ENCODE data around the gene CNDP2. TPM values are rescaled to one million over a fixed set of nuclear protein-coding genes. Genes with fewer than 3 reads are reported as not detected.

CNDP2 gene
- total RNA-seq, 1 experiment from 2014 or later, result 57.6 TPM

GRCh38 chr18:74546751-74547530 lies 50.8 kb downstream of the CNDP2 start:
- peak; percentile 84 for ATAC-seq
- ChIA-PET CTCF (no interaction called here), POLR2A (ENCODE audit: unreplicated experiment) (no interaction called here)
- no peaks in the 10 kb centered on the region for H3K27me3 ChIP-seq (ENCODE audit: low read length)
- peaks cover 13% of the 10 kb centered on the region for H3K9me3 ChIP-seq (ENCODE audit: low read length)
- H2AFZ ChIP-seq (ENCODE audit: low read length), result peak overlapping the region; percentile 29
- H3K9me2 ChIP-seq (replicated peaks; ENCODE audit: low read length), result no peaks in the 10 kb centered on the region
- H3F3A ChIP-seq (ENCODE audit: low read length, unreplicated experiment), result no peaks in the 10 kb centered on the region
- H3K4me2 ChIP-seq (ENCODE audit: low read length), result peak overlapping the region; percentile 36
- no peaks in the 10 kb centered on the region for H4K20me1 ChIP-seq (ENCODE audit: low read length)
- peaks cover 12% of the 10 kb centered on the region for H3K4me1 ChIP-seq (ENCODE audit: insufficient read depth, low read length)
- no TSS peak for BruUV-seq (replicated peaks)
- intact Hi-C loops (cut with micrococcal nuclease), result no loop called here
- H3K36me3 ChIP-seq (ENCODE audit: low read depth, low read length), result no peaks in the 10 kb centered on the region
- H3K27ac ChIP-seq (ENCODE audit: low read length), result no peak overlapping the region
- no peak overlapping the region for H3K4me3 ChIP-seq (ENCODE audit: low read length)
- DNase-seq, result peak; percentile 46
- H3K79me2 ChIP-seq (ENCODE audit: low read length), result no peaks in the 10 kb centered on the region
- TF ChIP-seq CTCF (conservative IDR thresholded peaks at IDR 0.05; ENCODE audit: low read depth, low read length), result no peak
- TF ChIP-seq EZH2 (IDR thresholded peaks at IDR 0.05; ENCODE audit: low read length, unreplicated experiment), result no peak
- TF ChIP-seq EZH2phosphoT487 (IDR thresholded peaks at IDR 0.05; ENCODE audit: borderline replicate concordance, low read length), result no peak
- H3K9ac ChIP-seq (ENCODE audit: low read length), result no peak overlapping the region

DNA sequence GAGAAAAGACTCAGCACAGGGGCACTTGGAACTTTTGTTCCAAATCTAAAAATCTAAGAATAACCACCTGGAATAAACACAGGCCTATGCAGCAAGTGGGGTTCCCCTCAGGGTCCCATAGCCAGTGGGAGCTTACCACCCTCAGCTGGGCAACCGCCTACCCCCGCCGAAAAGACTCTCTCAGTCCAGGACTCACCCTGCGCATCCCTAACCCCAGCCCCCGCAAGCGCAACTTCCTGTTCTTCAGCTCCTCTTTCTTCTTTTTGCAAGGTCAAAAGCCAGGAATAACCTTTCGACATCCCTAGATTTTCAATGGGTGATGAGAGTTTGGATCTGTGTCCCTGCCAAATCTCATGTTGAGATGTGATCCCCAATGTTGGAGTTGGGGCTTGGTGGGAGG lies 51.7 kb downstream of the CNDP2 start:
- DNase-seq, result no peak
- POLR2A ChIA-PET (ENCODE audit: unreplicated experiment), result no interaction called here
- intact Hi-C loops (cut with micrococcal nuclease), result no loop called here
- Histone ChIP-seq H3K9me3 (ENCODE audit: low read length) (peaks cover 13% of the 10 kb centered on the region), H3K4me1 (ENCODE audit: insufficient read depth, low read length) (peaks cover 12% of the 10 kb centered on the region), H3K27me3 (ENCODE audit: low read length) (peaks cover 2% of the 10 kb centered on the region; the same call in 1 of the 2 replicates), H3F3A (ENCODE audit: low read length, unreplicated experiment) (no peaks in the 10 kb centered on the region), H3K27ac (ENCODE audit: low read length) (no peak overlapping the region), H3K36me3 (ENCODE audit: low read depth, low read length) (no peaks in the 10 kb centered on the region), H3K9ac (ENCODE audit: low read length) (no peak overlapping the region), H3K79me2 (ENCODE audit: low read length) (no peaks in the 10 kb centered on the region), H3K4me2 (ENCODE audit: low read length) (no peak overlapping the region), H3K9me2 (replicated peaks; ENCODE audit: low read length) (no peaks in the 10 kb centered on the region), H2AFZ (ENCODE audit: low read length) (no peak overlapping the region), H3K4me3 (ENCODE audit: low read length) (no peak overlapping the region), H4K20me1 (ENCODE audit: low read length) (no peaks in the 10 kb centered on the region)
- no peak for ATAC-seq
- BruUV-seq (replicated peaks), result no TSS peak
- CTCF ChIA-PET, result no interaction called here
- no peak for TF ChIP-seq CTCF (conservative IDR thresholded peaks at IDR 0.05; ENCODE audit: low read depth, low read length)
- no peak for TF ChIP-seq EZH2 (IDR thresholded peaks at IDR 0.05; ENCODE audit: low read length, unreplicated experiment)
- TF ChIP-seq EZH2phosphoT487 (IDR thresholded peaks at IDR 0.05; ENCODE audit: borderline replicate concordance, low read length), result no peak

DNA sequence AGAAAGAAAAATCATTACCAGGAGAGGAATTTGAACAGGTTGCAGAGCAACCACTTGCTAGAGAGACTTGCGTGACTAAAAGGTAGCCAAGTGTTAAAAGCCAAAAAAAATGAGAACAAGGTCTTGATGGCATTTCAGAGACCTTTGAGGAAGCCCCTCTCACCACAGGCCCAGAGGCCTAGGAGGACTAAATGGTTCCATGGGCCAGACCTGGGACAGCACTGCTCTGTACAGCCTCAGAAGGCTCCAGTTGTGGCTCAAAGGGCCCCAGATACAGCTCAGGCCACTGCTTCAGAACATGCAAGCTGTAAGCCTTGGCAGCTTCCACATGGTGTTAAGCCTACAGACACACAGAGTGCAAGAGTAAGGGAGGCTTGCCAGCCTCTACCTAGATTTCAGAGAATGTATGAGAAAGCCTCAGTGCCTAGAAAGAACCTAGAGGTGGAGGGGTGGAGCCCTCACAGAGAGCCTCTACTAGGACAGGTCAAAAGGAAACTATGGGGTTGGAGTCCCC lies 53.5 kb downstream of the CNDP2 start:
- no peak for TF ChIP-seq CTCF (conservative IDR thresholded peaks at IDR 0.05; ENCODE audit: low read depth, low read length)
- TF ChIP-seq EZH2 (IDR thresholded peaks at IDR 0.05; ENCODE audit: low read length, unreplicated experiment), result no peak
- TF ChIP-seq EZH2phosphoT487 (IDR thresholded peaks at IDR 0.05; ENCODE audit: borderline replicate concordance, low read length), result no peak
- no peaks in the 10 kb centered on the region for H3K36me3 ChIP-seq (ENCODE audit: low read depth, low read length)
- no peak overlapping the region for H3K27ac ChIP-seq (ENCODE audit: low read length)
- no peaks in the 10 kb centered on the region for H4K20me1 ChIP-seq (ENCODE audit: low read length)
- no peaks in the 10 kb centered on the region for H3F3A ChIP-seq (ENCODE audit: low read length, unreplicated experiment)
- peaks cover 12% of the 10 kb centered on the region for H3K4me1 ChIP-seq (ENCODE audit: insufficient read depth, low read length)
- CTCF ChIA-PET, result no interaction called here
- no peak overlapping the region for H3K9ac ChIP-seq (ENCODE audit: low read length)
- BruUV-seq (replicated peaks), result no TSS peak
- intact Hi-C loops (cut with micrococcal nuclease), result loop anchor here (5.0 kb wide), 1 partner anchor 352 kb away; no protein-coding TSS in a partner anchor
- no peaks in the 10 kb centered on the region for H3K9me2 ChIP-seq (replicated peaks; ENCODE audit: low read length)
- peaks cover 20% of the 10 kb centered on the region for H3K27me3 ChIP-seq (ENCODE audit: low read length)
- POLR2A ChIA-PET (ENCODE audit: unreplicated experiment), result no interaction called here
- ATAC-seq, result no peak
- H3K4me2 ChIP-seq (ENCODE audit: low read length), result no peak overlapping the region
- no peak overlapping the region for H3K4me3 ChIP-seq (ENCODE audit: low read length)
- no peaks in the 10 kb centered on the region for H3K79me2 ChIP-seq (ENCODE audit: low read length)
- DNase-seq, result no peak
- no peak overlapping the region for H2AFZ ChIP-seq (ENCODE audit: low read length)
- peaks cover 13% of the 10 kb centered on the region for H3K9me3 ChIP-seq (ENCODE audit: low read length)
